ENCODE results near the gene MOCS1. TPM values are rescaled to one million over a fixed set of nuclear protein-coding genes. Genes with fewer than 3 reads are reported as not detected.

The MOCS1 gene
- total and polyA plus RNA-seq, 9 of the 15 experiments (the other 6 are each of a cell fraction or from before 2014, with no cell fraction given): 0.69 to 12.7 (median 8.7) TPM

DNA sequence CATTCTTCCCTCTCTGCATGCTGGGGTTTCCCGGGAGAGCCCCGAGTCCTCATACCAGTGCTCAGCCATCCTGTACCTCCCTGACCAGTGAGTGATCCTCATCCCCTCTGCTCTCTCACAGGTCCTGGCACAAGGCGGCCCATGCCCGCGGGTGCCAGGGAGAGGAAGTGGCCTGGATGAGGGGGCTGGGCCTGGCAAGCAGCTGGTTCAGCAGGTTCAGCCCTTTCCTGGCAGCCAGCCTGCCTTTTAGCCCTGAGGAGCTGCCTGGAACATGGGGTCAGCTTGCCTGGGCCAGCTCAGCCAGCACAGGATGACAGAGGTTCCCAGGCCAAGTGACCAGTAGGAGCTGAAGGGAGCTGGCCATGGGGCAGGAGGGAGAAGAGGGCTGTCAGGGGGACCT lies 10.9 kb downstream of the MOCS1 start (continued):
- TF ChIP-seq MEF2D (tag; conservative IDR thresholded peaks at IDR 0.05; ENCODE audit: low read depth): no peak

DNA sequence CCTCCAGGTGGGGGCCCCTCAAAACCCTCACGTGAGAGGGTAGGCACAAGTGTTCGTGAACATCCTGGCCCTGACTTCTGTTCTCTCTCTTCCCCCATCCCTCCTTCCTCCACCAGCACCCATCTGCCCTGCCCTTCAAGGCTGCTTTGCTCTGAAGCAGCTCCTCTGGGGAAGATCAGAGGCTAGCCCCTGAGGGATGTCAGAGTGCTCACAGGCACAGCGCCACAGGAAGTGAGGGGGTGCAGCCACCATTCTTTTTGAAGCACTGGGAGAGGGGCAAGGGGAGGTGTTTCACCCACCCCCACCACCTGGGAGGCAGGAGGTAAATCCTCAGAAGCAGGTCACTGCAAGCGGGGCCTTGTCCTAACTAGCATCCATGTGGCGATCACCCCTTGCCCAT lies 11.4 kb downstream of the MOCS1 start:
- ATAC-seq (no peak), FAIRE-seq (no peak), DNase-seq (ENCODE audit: extremely low read depth in 1 of 4, low spot score in 3 of 4) (no peak)
- no peaks in the 10 kb centered on the region for H3K9me1 ChIP-seq (ENCODE audit: control insufficient read depth, insufficient read depth, low read length)
- H3K9me3 ChIP-seq (replicated peaks; ENCODE audit: control insufficient read depth, insufficient read depth, low read depth, low read length): peaks cover 5% of the 10 kb centered on the region
- ChIA-PET CTCF (ENCODE audit: low intra/inter-chr PET ratio) (no interaction called here), POLR2A (interaction anchor here (1.1 to 2.1 kb wide), 2 partner anchors 11 to 18 kb away, joined by 3 to 5 read pairs; no protein-coding TSS in a partner anchor)
- in situ Hi-C loops (cut with MboI) (no loop called here), intact Hi-C loops (cut with micrococcal nuclease) (no loop called here)
- BruUV-seq (replicated peaks): no TSS peak
- H3K36me3 ChIP-seq (ENCODE audit: control insufficient read depth, insufficient read depth, low read length): peaks cover 6% of the 10 kb centered on the region; the same call in 1 of the 3 replicates
- no peaks in the 10 kb centered on the region; the same call in none of the 2 replicates for H4K20me1 ChIP-seq (replicated peaks; ENCODE audit: control insufficient read depth, insufficient read depth, low read length)
- H3K4me2 ChIP-seq (ENCODE audit: insufficient read depth, low read length): no peak overlapping the region
- whole genome bisulfite sequencing (ENCODE audit: insufficient coverage, low coverage, missing lambda C conversion rate): 25% methylated on average over 5 of the region's 5 CpGs
- H3K4me1 ChIP-seq (replicated peaks in 1 of 2; ENCODE audit: control insufficient read depth in 2 of 2, insufficient read depth in 2 of 2, low read length in 2 of 2): no peaks in the 10 kb centered on the region
- H3K4me3 ChIP-seq: no peak overlapping the region
- no peaks in the 10 kb centered on the region for H3K79me2 ChIP-seq (ENCODE audit: control insufficient read depth, insufficient read depth, low read length)
- H3K9ac ChIP-seq (ENCODE audit: insufficient read depth in 1 of 2, low read depth in 2 of 2, low read length in 2 of 2): no peak overlapping the region
- H3K27ac ChIP-seq (ENCODE audit: extremely low read depth, low read depth, low read length): no peak overlapping the region
- TF ChIP-seq, protein P1, sequence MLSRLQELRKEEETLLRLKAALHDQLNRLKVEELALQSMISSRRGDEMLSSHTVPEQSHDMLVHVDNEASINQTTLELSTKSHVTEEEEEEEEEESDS (CRISPR knock-in tag; IDR thresholded peaks at IDR 0.05): no peak
- TF ChIP-seq ZNF644 (tag; IDR thresholded peaks at IDR 0.05; ENCODE audit: low read depth): no peak
- TF ChIP-seq, protein P2, sequence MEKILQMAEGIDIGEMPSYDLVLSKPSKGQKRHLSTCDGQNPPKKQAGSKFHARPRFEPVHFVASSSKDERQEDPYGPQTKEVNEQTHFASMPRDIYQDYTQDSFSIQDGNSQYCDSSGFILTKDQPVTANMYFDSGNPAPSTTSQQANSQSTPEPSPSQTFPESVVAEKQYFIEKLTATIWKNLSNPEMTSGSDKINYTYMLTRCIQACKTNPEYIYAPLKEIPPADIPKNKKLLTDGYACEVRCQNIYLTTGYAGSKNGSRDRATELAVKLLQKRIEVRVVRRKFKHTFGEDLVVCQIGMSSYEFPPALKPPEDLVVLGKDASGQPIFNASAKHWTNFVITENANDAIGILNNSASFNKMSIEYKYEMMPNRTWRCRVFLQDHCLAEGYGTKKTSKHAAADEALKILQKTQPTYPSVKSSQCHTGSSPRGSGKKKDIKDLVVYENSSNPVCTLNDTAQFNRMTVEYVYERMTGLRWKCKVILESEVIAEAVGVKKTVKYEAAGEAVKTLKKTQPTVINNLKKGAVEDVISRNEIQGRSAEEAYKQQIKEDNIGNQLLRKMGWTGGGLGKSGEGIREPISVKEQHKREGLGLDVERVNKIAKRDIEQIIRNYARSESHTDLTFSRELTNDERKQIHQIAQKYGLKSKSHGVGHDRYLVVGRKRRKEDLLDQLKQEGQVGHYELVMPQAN (IDR thresholded peaks at IDR 0.05; ENCODE audit: borderline replicate concordance): no peak
- TF ChIP-seq, protein P3, sequence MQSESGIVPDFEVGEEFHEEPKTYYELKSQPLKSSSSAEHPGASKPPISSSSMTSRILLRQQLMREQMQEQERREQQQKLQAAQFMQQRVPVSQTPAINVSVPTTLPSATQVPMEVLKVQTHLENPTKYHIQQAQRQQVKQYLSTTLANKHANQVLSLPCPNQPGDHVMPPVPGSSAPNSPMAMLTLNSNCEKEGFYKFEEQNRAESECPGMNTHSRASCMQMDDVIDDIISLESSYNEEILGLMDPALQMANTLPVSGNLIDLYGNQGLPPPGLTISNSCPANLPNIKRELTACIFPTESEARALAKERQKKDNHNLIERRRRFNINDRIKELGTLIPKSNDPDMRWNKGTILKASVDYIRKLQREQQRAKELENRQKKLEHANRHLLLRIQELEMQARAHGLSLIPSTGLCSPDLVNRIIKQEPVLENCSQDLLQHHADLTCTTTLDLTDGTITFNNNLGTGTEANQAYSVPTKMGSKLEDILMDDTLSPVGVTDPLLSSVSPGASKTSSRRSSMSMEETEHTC (IDR thresholded peaks at IDR 0.05): no peak
- no peak for TF ChIP-seq HSF4 (CRISPR knock-in tag; IDR thresholded peaks at IDR 0.05; ENCODE audit: borderline replicate concordance)
- TF ChIP-seq RBM17 (IDR thresholded peaks at IDR 0.05; ENCODE audit: borderline replicate concordance, low read depth, low read length): no peak
- TF ChIP-seq, protein P4, sequence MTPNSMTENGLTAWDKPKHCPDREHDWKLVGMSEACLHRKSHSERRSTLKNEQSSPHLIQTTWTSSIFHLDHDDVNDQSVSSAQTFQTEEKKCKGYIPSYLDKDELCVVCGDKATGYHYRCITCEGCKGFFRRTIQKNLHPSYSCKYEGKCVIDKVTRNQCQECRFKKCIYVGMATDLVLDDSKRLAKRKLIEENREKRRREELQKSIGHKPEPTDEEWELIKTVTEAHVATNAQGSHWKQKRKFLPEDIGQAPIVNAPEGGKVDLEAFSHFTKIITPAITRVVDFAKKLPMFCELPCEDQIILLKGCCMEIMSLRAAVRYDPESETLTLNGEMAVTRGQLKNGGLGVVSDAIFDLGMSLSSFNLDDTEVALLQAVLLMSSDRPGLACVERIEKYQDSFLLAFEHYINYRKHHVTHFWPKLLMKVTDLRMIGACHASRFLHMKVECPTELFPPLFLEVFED (CRISPR knock-in tag; conservative IDR thresholded peaks at IDR 0.05): no peak
- no peak for TF ChIP-seq BHLHE40 (IDR thresholded peaks at IDR 0.05; ENCODE audit: low read length)
- TF ChIP-seq ZNF146 (CRISPR knock-in tag; IDR thresholded peaks at IDR 0.05; ENCODE audit: unreplicated experiment): no peak
- no peak for TF ChIP-seq ETV5 (CRISPR knock-in tag; IDR thresholded peaks at IDR 0.05; ENCODE audit: low read depth)
- no peak for TF ChIP-seq ZEB2 (IDR thresholded peaks at IDR 0.05)
- TF ChIP-seq TAF1 (IDR thresholded peaks at IDR 0.05; ENCODE audit: control insufficient read depth, extremely low read depth, insufficient read depth, low read length, severe bottlenecking): no peak
- TF ChIP-seq NFYB (IDR thresholded peaks at IDR 0.05; ENCODE audit: extremely low read depth, insufficient read length): no peak
- no peaks in the 10 kb centered on the region; a peak in 1 of 5 replicates for H3K27me3 ChIP-seq (ENCODE audit: control insufficient read depth in 2 of 2, insufficient read depth in 2 of 2, low read length in 2 of 2)
- H2AFZ ChIP-seq (ENCODE audit: low read depth, low read length): no peak overlapping the region
